Stimulated activated naive B cell treated with anti-CD40 and anti-IgM and Interleukin-4, amounts not matched to agents 10 μg/mL and 1 μg/mL and 100 μg/mL, for 72 hours (primary cell): ENCODE measurements around the gene RHOF.

ENCODE experiments used
- ATAC-seq, 2 donors: fragments of 150-1000 bp; cut with Tn5 transposase; replicated peaks; 2 replicates each; pipeline ENCODE4 v1.10.0; 2021; ENCODE audit warnings: moderate library complexity in 1 of 2
- DNase-seq: peaks from one replicate; pipeline ENCODE4 v3.0.0; 2021
- H3K27ac Mint-ChIP-seq: one replicate; pipeline ENCODE4 v1.8.0; 2022; ENCODE audit warnings: mild to moderate bottlenecking, mixed read lengths
- H3K27me3 Mint-ChIP-seq, 2 donors: one replicate each; pipeline ENCODE4 v1.8.0; 2022; ENCODE audit warnings: mixed read lengths in 2 of 2
- H3K36me3 Mint-ChIP-seq, 2 donors: one replicate each; pipeline ENCODE4 v1.8.0; 2022; ENCODE audit warnings: mixed read lengths in 2 of 2, mild to moderate bottlenecking in 1 of 2
- H3K4me1 Mint-ChIP-seq, 2 donors: one replicate each; pipeline ENCODE4 v1.8.0; 2022; ENCODE audit warnings: mixed read lengths in 2 of 2, mild to moderate bottlenecking in 1 of 2
- H3K4me3 Mint-ChIP-seq, 2 donors: one replicate each; pipeline ENCODE4 v1.8.0; 2022; ENCODE audit warnings: mild to moderate bottlenecking in 2 of 2, mixed read lengths in 2 of 2, moderate library complexity in 1 of 2
- H3K9me3 Mint-ChIP-seq, 2 donors: one replicate each; pipeline ENCODE4 v1.8.0; 2022; ENCODE audit warnings: mixed read lengths in 2 of 2, mild to moderate bottlenecking in 1 of 2

RHOF gene, protein sequence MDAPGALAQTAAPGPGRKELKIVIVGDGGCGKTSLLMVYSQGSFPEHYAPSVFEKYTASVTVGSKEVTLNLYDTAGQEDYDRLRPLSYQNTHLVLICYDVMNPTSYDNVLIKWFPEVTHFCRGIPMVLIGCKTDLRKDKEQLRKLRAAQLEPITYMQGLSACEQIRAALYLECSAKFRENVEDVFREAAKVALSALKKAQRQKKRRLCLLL

DNA sequence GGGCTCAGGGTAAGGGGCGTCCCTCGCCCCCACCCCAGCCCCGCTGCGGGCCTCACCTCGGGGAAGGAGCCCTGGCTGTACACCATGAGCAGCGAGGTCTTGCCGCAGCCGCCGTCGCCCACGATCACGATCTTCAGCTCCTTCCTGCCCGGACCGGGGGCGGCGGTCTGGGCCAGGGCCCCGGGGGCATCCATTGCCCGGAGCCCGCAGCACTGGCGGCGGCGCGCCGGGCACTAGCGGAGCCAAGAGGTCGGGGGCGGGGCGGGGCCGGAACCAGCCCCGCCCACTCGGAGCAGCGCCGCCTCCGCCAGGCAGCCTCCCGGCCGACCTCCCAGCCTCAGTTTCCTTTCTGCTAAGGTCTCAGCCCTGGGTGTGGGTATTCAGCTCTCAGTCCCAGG lies at the start of gene RHOF:
Gene RHOF (minus strand): TSS at position 249 of the 398 bp plus-strand sequence. CDS start 55 bp downstream, at position 194.
- H3K4me1 Mint-ChIP-seq, result peaks cover 52 to 80% of the 10 kb centered on the region in 2 donors
- H3K4me3 Mint-ChIP-seq, result peak within 1 kb of the TSS; percentile 90 to 96
- peak within 1 kb of the TSS; percentile 99 for H3K27ac Mint-ChIP-seq
- no peak for DNase-seq
- peaks cover 32 to 55% of the 10 kb centered on the region in 2 donors for H3K36me3 Mint-ChIP-seq
- H3K27me3 Mint-ChIP-seq, result no peaks in the 10 kb centered on the region
- peak; percentile 21 to 38 for ATAC-seq
- no peaks in the 10 kb centered on the region for H3K9me3 Mint-ChIP-seq

DNA sequence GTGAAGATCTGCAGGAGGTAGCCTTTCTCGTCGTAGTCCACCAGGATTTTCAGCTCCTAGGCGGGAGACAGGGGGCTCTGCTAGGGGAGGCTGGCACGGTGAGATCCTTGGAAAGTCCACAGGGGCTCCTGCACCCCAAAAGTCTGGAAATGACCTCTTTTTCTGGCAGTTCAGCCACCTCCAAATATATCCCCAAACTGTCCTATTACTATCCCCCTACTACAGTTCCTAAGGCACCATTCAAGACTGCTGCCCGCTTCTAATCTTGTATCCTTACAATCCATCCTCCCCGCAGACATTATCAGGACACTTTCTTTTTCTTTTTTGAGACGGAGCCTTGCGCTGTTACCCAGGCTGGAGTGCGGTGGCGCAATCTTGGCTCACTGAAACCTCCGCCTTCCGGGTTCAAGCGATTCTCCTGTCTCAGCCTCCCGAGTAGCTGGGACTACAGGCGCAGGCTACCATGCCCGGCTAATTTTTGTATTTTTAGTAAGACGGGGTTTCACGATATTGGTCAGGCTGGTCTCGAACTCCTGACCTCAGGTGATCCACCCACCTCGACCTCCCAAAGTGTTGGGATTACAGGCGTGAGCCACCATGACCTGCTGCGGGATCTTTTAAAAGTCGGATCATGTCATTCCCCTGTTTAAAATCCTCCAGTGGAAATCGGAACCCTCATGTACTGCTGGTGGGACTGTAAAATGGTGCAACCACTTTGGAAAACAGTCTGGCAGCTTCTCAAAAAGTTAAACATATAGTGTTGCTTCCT lies 46.7 kb upstream of the RHOF start:
- Mint-ChIP-seq H3K27me3 (no peaks in the 10 kb centered on the region), H3K27ac (peak overlapping the region; percentile 97), H3K4me3 (peak overlapping the region; percentile 99), H3K36me3 (no peaks in the 10 kb centered on the region), H3K4me1 (peaks cover 13 to 19% of the 10 kb centered on the region in 2 donors), H3K9me3 (no peaks in the 10 kb centered on the region)
- peak; percentile 1 to 5 for ATAC-seq
- DNase-seq, result no peak

DNA sequence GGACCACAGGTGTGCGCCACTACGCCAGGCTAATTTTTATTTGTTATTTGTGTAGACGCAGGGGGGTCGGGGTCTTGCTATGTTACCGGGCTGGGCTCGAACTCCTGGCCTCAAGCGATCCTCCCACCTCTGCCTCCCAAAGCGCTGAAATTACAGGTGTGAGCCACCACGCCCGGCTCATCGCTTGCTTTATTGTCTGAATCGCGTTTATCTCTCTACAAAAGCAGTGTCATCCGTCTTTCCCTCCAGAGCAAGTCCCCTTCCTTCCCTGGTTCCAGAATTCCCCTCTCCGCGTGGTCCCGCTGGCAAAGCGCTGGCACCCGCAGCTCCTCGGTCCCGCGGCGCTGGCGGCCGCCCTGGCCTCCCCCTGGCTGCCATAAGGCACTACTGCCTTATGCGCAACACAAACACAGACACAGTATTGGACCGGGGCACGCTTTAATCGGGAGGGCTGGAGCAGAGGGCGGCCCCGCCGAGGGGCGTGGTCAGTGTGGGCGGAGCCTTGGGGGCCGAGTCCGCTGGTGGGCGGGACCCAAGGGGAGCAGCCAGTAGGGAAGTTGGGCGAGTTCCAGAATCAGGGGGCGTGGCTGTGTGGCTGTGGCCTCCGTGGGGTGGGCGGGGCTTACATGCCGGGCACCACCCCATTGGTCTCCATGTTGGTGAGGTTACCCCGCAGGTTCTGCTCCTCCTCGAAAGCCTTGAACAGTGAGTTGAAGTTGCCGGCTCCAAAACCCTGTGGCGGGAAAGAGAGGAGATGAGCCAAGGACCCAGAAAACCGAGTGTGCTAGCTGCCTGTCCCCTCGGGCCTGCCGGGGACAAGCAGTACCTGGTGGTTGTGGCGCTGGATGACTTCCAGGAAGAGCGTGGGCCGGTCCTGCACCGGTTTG lies 45.9 kb upstream of the RHOF start:
- Mint-ChIP-seq H3K36me3 (no peaks in the 10 kb centered on the region), H3K4me1 (peaks cover 13 to 19% of the 10 kb centered on the region in 2 donors), H3K9me3 (no peaks in the 10 kb centered on the region), H3K27ac (peak overlapping the region; percentile 97), H3K4me3 (peak overlapping the region; percentile 99), H3K27me3 (no peaks in the 10 kb centered on the region)
- peak; percentile 95 to 98 for ATAC-seq
- peak; percentile 99 for DNase-seq

DNA sequence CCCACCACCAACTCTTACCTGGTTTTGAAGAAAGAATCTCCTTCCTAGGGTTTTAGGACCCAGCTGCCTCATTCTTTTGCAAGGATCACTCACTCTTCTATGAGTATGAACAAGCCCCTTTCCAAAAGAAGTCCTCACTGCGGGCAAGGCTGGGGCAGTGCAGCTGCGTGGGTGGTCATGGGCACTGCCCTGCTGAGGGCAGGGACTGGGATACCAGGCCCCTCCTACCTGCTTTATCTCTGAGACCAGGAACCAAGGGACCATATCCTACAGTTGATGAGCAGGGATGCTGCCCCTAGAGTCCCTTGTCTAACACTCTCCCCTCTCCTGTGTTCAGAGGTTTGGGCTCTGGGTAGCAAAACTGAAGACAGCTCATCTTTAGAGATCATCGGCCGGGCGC lies 44.6 kb upstream of the RHOF start:
- H3K27me3 Mint-ChIP-seq, result no peaks in the 10 kb centered on the region
- H3K9me3 Mint-ChIP-seq, result no peaks in the 10 kb centered on the region
- no peak overlapping the region for H3K27ac Mint-ChIP-seq
- DNase-seq (no peak), ATAC-seq (no peak)
- peaks cover 15 to 19% of the 10 kb centered on the region in 2 donors for H3K4me1 Mint-ChIP-seq
- no peaks in the 10 kb centered on the region for H3K36me3 Mint-ChIP-seq
- H3K4me3 Mint-ChIP-seq, result no peak overlapping the region

DNA sequence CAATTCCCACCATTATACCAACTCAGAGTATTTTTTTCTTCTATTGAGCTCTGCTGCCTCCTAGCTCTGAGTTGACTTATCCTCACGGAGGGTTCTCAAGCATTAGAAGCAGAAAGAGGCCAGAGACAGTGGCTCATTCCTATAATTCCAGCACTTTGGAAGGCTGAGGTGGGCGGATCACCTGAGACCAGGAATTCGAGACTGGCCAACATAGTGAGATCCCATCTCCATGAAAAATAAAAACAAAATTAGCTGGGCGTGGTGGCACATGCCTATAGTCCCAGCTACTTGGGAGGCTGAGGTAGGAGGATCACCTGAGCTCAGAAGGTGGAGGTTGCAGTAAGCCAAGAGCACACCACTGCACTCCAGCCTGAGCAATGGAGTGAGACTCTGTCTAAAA lies 44.2 kb upstream of the RHOF start:
- Mint-ChIP-seq H3K27ac (no peak overlapping the region), H3K9me3 (no peaks in the 10 kb centered on the region), H3K4me3 (no peak overlapping the region), H3K27me3 (no peaks in the 10 kb centered on the region), H3K36me3 (peaks cover 0 to under 1% of the 10 kb centered on the region in 2 donors), H3K4me1 (peaks cover 15 to 19% of the 10 kb centered on the region in 2 donors)
- DNase-seq, result no peak
- no peak for ATAC-seq

DNA sequence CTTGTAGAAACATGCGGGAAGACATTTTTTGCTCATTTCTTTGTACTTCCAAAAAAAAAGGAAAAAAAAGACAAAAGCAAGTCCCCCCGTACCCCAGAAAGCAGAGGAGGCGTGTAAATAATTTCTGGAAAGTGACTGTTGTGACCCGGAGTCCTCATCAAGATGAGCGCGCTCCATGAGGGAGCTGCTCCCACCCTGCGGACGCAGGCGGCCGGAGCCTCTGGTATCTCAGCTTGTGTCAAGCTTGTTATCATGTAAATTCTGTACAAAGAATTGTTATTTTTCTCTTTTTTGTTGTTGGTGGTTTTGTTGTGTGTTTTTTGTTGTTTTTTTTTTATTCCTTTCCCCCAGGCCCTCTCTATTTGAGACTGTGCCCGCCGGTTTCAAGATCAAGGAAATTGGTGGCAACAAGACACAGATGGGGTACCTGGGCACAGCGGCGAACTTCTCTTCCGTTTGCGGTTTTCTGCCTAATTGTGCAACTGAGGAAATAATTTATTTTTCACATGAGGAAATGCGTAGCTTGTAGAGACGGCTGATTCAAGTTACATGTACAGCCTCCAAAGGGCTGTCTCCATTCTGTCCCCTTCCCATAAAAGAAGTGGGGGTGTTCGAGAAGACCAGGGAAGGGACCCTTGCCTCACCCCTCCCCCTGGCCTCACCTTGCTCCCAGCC lies 38.2 kb upstream of the RHOF start:
- DNase-seq, result no peak
- Mint-ChIP-seq H3K36me3 (peaks cover 35 to 51% of the 10 kb centered on the region in 2 donors), H3K4me3 (no peak overlapping the region), H3K27ac (peak overlapping the region; percentile 27), H3K9me3 (no peaks in the 10 kb centered on the region), H3K4me1 (peaks cover 5 to 13% of the 10 kb centered on the region in 2 donors), H3K27me3 (no peaks in the 10 kb centered on the region)
- no peak for ATAC-seq

DNA sequence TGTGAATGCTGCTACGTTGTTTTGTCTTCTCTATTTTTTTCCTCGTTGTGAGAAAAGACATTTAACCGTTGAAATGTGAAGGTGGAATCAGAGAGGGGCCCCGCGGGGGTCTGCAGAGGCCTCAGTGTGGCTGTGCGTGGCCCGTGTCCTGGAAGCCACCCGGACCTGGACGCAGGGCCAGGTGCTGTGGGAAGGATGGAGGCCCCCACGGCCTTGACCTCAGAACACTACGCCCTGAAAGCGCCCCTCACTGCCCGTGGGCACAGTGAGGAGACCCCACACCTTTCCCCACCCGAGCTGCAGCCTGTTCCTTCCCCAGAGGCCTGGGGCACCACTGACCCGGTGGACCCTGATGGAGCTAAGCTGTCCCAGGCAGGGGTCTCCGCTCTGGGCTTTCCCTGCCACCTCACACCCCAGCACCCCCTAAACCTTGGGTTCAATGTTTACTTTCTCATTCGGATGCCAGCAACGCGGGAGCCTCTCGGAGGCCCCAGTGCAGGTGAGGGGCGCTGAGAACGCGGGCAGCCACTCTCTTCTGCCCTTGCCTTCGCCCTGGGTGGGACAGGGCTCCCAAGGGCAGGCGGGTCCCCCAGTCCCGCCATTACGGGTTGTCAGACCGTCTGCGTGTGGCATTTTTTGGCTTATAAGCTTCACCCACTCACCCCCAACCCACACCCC lies 37.2 kb upstream of the RHOF start:
- Mint-ChIP-seq H3K36me3 (peaks cover 43 to 59% of the 10 kb centered on the region in 2 donors), H3K27me3 (no peaks in the 10 kb centered on the region), H3K4me3 (no peak overlapping the region), H3K4me1 (peaks cover 5 to 18% of the 10 kb centered on the region in 2 donors), H3K9me3 (no peaks in the 10 kb centered on the region), H3K27ac (peak overlapping the region; percentile 32)
- ATAC-seq, result no peak
- DNase-seq, result no peak

DNA sequence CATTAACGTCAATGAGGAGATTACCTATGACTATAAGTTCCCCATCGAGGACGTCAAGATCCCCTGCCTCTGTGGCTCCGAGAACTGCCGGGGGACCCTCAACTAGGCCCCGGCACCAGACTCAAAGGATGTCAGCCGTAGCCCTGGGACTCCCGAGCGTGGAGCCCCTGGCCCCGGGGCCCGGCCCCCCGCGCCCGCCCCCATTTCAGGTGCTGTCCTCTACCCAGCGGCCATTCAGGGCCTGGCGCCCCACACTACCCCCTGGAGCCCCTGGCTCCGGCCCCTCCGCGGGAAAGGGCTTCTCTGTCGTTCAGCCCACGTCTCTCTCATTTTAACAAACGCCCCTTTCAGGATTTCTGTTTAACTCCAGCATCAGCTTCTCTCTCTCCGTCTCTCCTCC lies 36.6 kb upstream of the RHOF start:
- H3K4me3 Mint-ChIP-seq, result no peak overlapping the region
- H3K4me1 Mint-ChIP-seq, result peaks cover 5 to 18% of the 10 kb centered on the region in 2 donors
- no peaks in the 10 kb centered on the region for H3K9me3 Mint-ChIP-seq
- H3K36me3 Mint-ChIP-seq, result peaks cover 44 to 60% of the 10 kb centered on the region in 2 donors
- no peak overlapping the region for H3K27ac Mint-ChIP-seq
- no peaks in the 10 kb centered on the region for H3K27me3 Mint-ChIP-seq
- ATAC-seq (no peak), DNase-seq (no peak)

DNA sequence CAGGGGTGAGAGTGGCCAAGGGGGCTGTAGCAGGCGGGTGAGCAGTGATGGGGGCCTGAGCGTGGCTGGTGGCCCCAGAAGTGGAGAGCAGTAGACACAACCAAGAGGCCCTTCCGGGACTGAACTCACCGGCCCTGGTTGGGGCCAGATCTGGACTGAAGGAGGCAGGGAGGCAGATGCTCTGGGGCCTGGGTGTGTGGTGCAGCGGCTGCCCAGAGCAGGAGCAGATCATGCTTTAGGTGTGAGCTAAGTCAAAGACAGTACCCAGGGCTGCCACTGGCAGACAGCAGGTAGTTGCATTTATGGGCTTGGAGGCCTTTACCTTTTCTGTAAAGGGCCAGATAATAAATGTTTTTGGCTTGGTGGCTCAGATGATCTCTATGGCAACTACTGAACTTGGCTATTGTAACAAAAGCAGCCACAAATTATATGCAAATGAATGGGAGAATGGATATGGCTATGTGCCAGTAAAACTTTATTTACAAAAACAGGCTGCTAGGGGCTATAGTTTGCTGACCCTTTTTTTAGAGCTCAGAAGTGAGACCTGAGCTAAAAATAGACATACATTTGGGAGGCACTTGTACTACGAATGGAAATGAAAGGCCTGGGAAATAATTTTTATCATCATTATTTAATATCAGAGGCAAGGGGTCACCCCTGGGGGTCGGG lies 35.9 kb upstream of the RHOF start:
- H3K4me1 Mint-ChIP-seq, result peaks cover 5 to 18% of the 10 kb centered on the region in 2 donors
- no peak overlapping the region for H3K4me3 Mint-ChIP-seq
- no peaks in the 10 kb centered on the region for H3K27me3 Mint-ChIP-seq
- peak overlapping the region; percentile 87 for H3K27ac Mint-ChIP-seq
- peaks cover 48 to 64% of the 10 kb centered on the region in 2 donors for H3K36me3 Mint-ChIP-seq
- ATAC-seq, result no peak
- H3K9me3 Mint-ChIP-seq, result no peaks in the 10 kb centered on the region
- no peak for DNase-seq

DNA sequence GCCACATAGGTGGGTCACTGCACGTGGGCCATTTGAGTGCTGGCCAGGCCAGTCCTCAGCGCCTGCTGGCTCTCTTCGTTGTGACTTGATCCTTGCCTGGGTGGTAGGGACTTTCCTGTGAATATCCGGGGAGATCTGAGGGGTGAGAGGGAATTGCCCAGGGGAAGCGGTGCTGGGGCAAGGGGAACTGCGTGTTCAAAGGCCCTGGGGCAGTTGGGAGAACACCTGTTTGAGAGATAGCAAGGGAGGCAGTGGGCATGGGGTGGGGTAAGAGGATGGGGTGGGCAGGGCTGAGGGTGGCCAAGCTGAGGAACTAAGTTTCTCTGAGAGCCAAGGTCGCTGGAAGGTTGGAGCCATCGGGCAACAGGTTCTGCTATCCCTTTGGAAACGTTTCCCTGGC lies 35.3 kb upstream of the RHOF start:
- Mint-ChIP-seq H3K9me3 (no peaks in the 10 kb centered on the region), H3K4me3 (no peak overlapping the region)

DNA sequence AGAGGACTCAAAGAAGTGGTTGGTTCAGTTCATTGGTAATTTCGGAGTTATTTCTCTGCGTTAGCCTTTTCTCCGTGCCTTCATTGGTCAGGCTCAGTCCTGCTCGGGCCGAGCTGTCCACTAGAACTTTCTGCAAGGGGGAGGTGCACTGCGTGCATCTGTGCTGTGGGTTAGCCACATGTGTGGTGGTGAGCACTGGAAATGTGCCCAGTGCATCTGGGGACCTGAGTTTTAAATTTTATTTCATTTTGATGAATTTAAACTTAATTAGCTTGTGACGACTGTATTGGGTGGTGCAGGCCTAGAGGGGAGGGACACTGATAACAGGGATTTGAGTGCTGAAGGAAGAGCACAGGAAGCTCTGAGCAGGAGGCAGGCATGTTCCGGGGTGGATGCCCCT lies 34.8 kb upstream of the RHOF start:
- ATAC-seq, result no peak
- no peak for DNase-seq
- peak overlapping the region; percentile 65 for H3K27ac Mint-ChIP-seq
- H3K27me3 Mint-ChIP-seq, result no peaks in the 10 kb centered on the region
- peaks cover 54 to 72% of the 10 kb centered on the region in 2 donors for H3K36me3 Mint-ChIP-seq
- H3K9me3 Mint-ChIP-seq, result no peaks in the 10 kb centered on the region
- peaks cover 4 to 23% of the 10 kb centered on the region in 2 donors for H3K4me1 Mint-ChIP-seq
- H3K4me3 Mint-ChIP-seq, result no peak overlapping the region

More for the DNA sequence above, 35.3 kb upstream of the RHOF start:
- Mint-ChIP-seq H3K4me1 (peaks cover 5 to 18% of the 10 kb centered on the region in 2 donors), H3K27ac (peak overlapping the region; percentile 87), H3K27me3 (no peaks in the 10 kb centered on the region), H3K36me3 (peaks cover 49 to 68% of the 10 kb centered on the region in 2 donors)
- no peak for DNase-seq
- ATAC-seq, result no peak

DNA sequence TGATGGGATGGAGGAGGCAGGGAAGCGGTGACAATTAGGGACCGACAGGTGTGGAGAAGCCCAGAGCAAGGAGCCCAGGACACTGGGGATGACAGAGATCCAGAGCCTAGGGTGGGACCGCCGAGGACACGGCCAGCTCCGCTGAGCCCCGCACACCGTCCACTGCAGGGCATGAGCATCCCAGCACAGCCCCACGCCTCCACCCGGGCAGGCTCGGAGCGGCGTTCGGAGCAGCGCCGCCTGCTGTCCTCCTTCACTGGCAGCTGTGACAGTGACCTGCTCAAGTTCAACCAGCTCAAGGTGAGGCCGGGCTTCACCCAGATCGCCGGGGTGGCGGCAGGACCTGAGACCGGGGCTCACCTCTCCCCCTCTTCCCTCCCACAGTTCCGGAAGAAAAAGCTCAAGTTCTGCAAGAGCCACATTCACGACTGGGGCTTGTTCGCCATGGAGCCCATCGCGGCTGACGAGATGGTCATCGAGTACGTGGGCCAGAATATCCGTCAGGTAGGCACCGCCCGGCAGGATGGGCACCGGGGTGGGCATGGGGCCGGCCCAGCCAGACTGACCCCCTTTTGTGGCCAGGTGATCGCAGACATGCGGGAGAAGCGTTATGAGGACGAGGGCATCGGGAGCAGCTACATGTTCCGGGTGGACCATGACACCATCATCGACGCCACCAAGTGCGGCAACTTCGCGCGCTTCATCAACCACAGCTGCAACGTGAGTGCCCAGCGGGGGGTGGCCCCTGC lies 34.0 kb upstream of the RHOF start:
- H3K27ac Mint-ChIP-seq, result peak overlapping the region; percentile 44
- DNase-seq (no peak), ATAC-seq (no peak)
- H3K36me3 Mint-ChIP-seq, result peaks cover 56 to 70% of the 10 kb centered on the region in 2 donors
- H3K4me1 Mint-ChIP-seq, result peaks cover 3 to 23% of the 10 kb centered on the region in 2 donors
- no peaks in the 10 kb centered on the region for H3K9me3 Mint-ChIP-seq
- peak overlapping the region in 1 of 2 donors; percentile 4 for H3K4me3 Mint-ChIP-seq
- no peaks in the 10 kb centered on the region for H3K27me3 Mint-ChIP-seq
